Heart right ventricle (tissue), 16 donors: ENCODE measurements around the gene MARK3. TPM values are rescaled to one million over a fixed set of nuclear protein-coding genes. Genes with fewer than 3 reads are reported as not detected.
"Not testable (repeated sequence)": the region's sequence is repeated elsewhere in the genome, so short reads cannot be mapped to it uniquely, and the experiment has no call there.

Experiments used
- ATAC-seq, 8 donors: fragments of 200-7000 bp; cut with Tn5 transposase; one replicate each; pipeline ENCODE4 v1.9.1; 2020; ENCODE audit warnings: mild to moderate bottlenecking in 8 of 8, moderate library complexity in 8 of 8, moderate number of reproducible peaks in 1 of 8
- DNase-seq, 2 donors: peaks; one replicate each; pipeline ENCODE4 v3.0.0-alpha.2; 2020
- H3K27ac ChIP-seq, 10 donors: fragments of 200-600 bp; sonication (generic) in 2 of 10; one replicate each; pipeline versions ENCODE4 v1.5.0 to v1.8.0; 2020 to 2022; ENCODE audit warnings: mild to moderate bottlenecking in 3 of 10
- H3K27me3 ChIP-seq, 7 donors: fragments of 200-600 bp; one replicate each; pipeline ENCODE4 v1.8.0; 2021 to 2022; ENCODE audit warnings: mild to moderate bottlenecking in 2 of 7
- H3K36me3 ChIP-seq, 9 donors: fragments of 200-600 bp; sonication (generic) in 1 of 9; one replicate each; pipeline versions ENCODE4 v1.5.0 to v1.8.0; 2020 to 2022; ENCODE audit warnings: mild to moderate bottlenecking in 2 of 9
- H3K4me1 ChIP-seq, 9 donors: fragments of 200-600 bp; sonication (generic) in 1 of 9; one replicate each; pipeline versions ENCODE4 v1.5.0 to v1.8.0; 2020 to 2022; ENCODE audit warnings: mild to moderate bottlenecking in 4 of 9
- H3K4me3 ChIP-seq, 10 donors: fragments of 200-600 bp; sonication (generic) in 2 of 10; one replicate each; pipeline versions ENCODE4 v1.5.0 to v1.8.0; 2020 to 2022; ENCODE audit warnings: mild to moderate bottlenecking in 7 of 10, moderate library complexity in 2 of 10
- H3K9me3 ChIP-seq, 11 donors: fragments of 200-600 bp in 10 of 11; sonication (generic) in 2 of 11; one replicate each; pipeline versions ENCODE4 v1.5.0 to v1.8.0; 2013 to 2022; ENCODE audit warnings: mild to moderate bottlenecking in 2 of 11, control low read depth in 1 of 11, moderate library complexity in 1 of 11
- WGBS, 2 donors: extraction: QIAGEN DNeasy Blood & Tissue Kit; methylation state at CpG; one replicate each; pipeline ENCODE4 v1.1.7; 2013; ENCODE audit warnings: inconsistent platforms in 1 of 2; 5-methylcytosine and 5-hydroxymethylcytosine counted together
- intact Hi-C, 10 donors: fragments of 100-400 bp; cut with DNase I; formaldehyde crosslinking; loops; one replicate each; pipeline versions ENCODE4 v1.11.1 to v1.14.2; 2022
- polyA plus RNA-seq, 2 donors: library from polyadenylated mRNA; stranded (reverse); fragments of 200-250 nt; gene quantifications; one replicate each; pipeline ENCODE4 v1.2.3, GENCODE V29; 2013
- total RNA-seq, 10 donors: library from RNA; stranded (reverse); fragmentation: NEBNext Ultra II Directional in 3 of 10; extraction: Animal tissue kit (Norgen Biotek cat#: 25700) in 3 of 10; gene quantifications; one replicate each; pipeline versions ENCODE4 v1.2.1 to v1.2.4, GENCODE V29; 2021 to 2023
- TF ChIP-seq, protein P1 (sequence below), 9 donors: fragments of 200-600 bp; sonication (generic) in 2 of 9; IDR thresholded peaks; one replicate each; pipeline versions ENCODE4 v1.5.0 to v1.8.0; 2021 to 2022; ENCODE audit warnings: antibody characterized with exemption in 9 of 9, mild to moderate bottlenecking in 5 of 9, moderate library complexity in 1 of 9
- donor health status: Arrhythmogenic right ventricular cardiomyopathy.
- donor health status: ischemic (EF 13 %, LVEDD 7.1; RV severe dilation, severe dysfunction).
- donor health status: healthy with polysubstance abuse.
- donor health status: DM: no; HTN: yes; CAD: no.
- donor health status: DM: no; HTN: no; CAD: no.
- donor health status: ischemic (EF 25% LVEDD 6.9; RV normal size, moderate dysfunction).
- donor health status: ischemic (EF 25% LVEDD 5.7; RV mildly dilated, moderate dysfunction).
- donor health status: healthy.
- donor health status: DM: yes; HTN: yes; CAD: no.
- donor health status: Ischemic cardiomyopathy.
- donor health status: ischemic (EF 35%, LVEDD 5.7; RV mildly dilated, moderate dysfunction).
- donor health status: nonischemic (EF 11% LVEDD 7.7; RV severe dilation, severe dysfunction).
- donor health status: DM: yes; HTN: yes; CAD: no.
- donor health status: PGD.
- donor health status: ischemic (EF 29% LVEDD 5.4; RV normal size, mild dysfunction).
- donor health status: nonischemic (EF 23%, LVEDD 6.1; RV moderate dilation, normal function).

MARK3 gene
- total and polyA plus RNA-seq, 12 donors = 62.3 to 246 (median 77.1) TPM

DNA sequence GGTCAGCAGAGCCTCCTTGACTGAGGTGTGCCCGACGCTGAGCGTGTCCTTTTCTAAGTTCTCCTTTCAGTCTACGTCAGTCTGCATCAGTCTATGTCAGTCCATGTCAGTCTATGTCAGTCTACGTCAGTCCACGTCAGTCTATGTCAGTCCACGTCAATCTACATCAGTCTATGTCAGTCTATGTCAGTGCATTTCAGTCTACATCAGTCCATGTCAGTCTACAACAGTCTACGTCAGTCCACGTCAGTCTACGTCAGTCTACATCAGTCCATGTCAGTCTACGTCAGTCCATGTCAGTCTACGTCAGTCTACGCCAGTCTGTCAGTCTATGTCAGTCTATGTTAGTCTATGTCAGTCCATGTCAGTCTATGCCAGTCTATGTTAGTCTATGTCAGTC lies 35.2 kb upstream of the MARK3 start:
- peaks cover 0 to 8% (median 0%) of the 10 kb centered on the region in 9 donors for H3K36me3 ChIP-seq
- no peak overlapping the region for H3K4me3 ChIP-seq
- no peaks in the 10 kb centered on the region for H3K27me3 ChIP-seq
- intact Hi-C loops = loop anchor here in 1 of 10 donors (10.0 kb wide), 1 partner anchor 115 kb away; no protein-coding TSS in a partner anchor
- ATAC-seq (peak in 1 of 8 donors; percentile 45), DNase-seq (no peak)
- no peak overlapping the region for H3K27ac ChIP-seq
- WGBS, 2 donors = 90 to 95% methylated on average over 13 of the region's 13 CpGs
- no peaks in the 10 kb centered on the region for H3K9me3 ChIP-seq
- TF ChIP-seq, protein P1, sequence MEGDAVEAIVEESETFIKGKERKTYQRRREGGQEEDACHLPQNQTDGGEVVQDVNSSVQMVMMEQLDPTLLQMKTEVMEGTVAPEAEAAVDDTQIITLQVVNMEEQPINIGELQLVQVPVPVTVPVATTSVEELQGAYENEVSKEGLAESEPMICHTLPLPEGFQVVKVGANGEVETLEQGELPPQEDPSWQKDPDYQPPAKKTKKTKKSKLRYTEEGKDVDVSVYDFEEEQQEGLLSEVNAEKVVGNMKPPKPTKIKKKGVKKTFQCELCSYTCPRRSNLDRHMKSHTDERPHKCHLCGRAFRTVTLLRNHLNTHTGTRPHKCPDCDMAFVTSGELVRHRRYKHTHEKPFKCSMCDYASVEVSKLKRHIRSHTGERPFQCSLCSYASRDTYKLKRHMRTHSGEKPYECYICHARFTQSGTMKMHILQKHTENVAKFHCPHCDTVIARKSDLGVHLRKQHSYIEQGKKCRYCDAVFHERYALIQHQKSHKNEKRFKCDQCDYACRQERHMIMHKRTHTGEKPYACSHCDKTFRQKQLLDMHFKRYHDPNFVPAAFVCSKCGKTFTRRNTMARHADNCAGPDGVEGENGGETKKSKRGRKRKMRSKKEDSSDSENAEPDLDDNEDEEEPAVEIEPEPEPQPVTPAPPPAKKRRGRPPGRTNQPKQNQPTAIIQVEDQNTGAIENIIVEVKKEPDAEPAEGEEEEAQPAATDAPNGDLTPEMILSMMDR (IDR thresholded peaks at IDR 0.05) = no peak
- H3K4me1 ChIP-seq = peaks cover 0 to 4% (median 0%) of the 10 kb centered on the region in 9 donors

DNA sequence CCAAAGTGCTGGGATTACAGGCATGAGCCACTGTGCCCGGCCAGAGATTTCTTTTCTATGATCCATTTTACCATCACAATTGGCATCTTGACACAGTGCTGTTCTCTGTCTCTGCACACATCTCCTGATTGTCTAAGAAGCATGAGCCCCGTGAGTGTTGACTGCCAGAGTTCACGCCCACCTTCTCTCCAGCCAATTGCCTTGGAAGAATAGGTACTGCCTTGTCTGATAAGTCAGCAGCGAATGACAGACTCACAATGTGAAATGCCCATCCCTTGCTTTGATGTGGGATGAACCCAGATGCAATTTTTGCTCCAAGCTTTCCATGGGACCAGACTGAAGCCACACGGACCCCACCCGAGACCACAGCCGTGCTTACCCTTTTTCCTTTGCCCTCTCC lies 31.9 kb upstream of the MARK3 start:
- no peaks in the 10 kb centered on the region for H3K36me3 ChIP-seq
- H3K4me1 ChIP-seq = peaks cover 0 to 9% (median 0%) of the 10 kb centered on the region in 9 donors
- intact Hi-C loops = no loop called here
- TF ChIP-seq, protein P1 (IDR thresholded peaks at IDR 0.05) = no peak
- WGBS, 2 donors = 64 to 66% methylated on average over 7 of the region's 7 CpGs
- no peak for ATAC-seq
- DNase-seq = no peak
- H3K9me3 ChIP-seq = no peaks in the 10 kb centered on the region
- H3K4me3 ChIP-seq = no peak overlapping the region
- no peak overlapping the region for H3K27ac ChIP-seq
- no peaks in the 10 kb centered on the region for H3K27me3 ChIP-seq

DNA sequence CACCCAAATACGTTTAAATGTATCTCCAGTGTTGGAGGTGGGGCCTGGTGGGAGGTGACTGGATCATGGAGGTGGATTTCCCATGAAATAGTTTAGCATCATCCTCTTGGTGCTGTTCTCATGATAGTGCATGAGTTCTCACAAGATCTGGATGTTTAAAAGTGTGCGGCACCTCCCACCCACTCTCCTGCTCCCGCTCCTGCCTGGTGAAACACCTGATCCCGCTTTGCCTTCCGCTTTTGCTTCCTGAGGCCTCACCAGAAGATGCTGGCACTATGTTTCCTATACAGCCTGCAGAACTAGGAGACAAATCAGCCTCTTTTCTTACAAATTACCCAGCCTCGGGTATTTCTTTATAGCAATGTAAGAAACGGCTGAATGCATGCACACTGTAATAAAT lies 31.1 kb upstream of the MARK3 start:
- TF ChIP-seq, protein P1 (IDR thresholded peaks at IDR 0.05) = no peak
- ATAC-seq (no peak), DNase-seq (no peak)
- H3K27me3 ChIP-seq = no peaks in the 10 kb centered on the region
- no peaks in the 10 kb centered on the region for H3K36me3 ChIP-seq
- H3K9me3 ChIP-seq = no peaks in the 10 kb centered on the region
- 86 to 90% methylated on average over 7 of the region's 7 CpGs for WGBS, 2 donors
- peaks cover 0 to 9% (median 0%) of the 10 kb centered on the region in 9 donors for H3K4me1 ChIP-seq
- H3K27ac ChIP-seq = no peak overlapping the region
- H3K4me3 ChIP-seq = no peak overlapping the region
- intact Hi-C loops = no loop called here

DNA sequence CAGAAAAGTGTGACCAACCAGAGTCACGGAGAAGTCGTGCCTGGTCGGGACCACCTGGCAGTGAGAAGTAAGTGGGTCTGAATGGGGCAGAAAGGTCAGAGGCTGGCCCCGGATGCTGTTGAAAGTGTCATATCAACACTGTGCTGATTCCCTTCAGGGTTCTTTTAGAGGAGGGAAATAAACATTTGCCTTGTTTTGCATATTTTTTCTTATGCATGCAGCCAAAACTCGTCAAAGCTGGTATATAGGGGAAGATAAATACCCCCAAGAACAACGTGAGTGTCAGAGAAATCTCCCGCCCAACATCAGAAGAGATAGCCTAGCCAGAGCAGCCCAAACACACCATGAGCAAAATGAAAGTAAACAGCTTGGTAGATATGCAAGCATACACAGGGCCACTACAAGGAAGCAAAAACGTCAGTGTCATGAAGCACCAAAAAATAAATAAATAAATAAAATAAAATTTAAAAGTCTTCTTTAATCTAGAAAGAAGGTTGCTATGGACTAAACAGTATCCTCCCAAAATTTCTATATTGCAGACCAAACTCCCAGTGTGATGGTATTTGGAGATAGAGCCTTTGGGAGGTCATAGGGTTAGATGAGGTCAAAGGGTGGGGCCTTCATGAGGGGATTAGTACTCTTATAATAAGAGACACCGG lies 29.1 kb upstream of the MARK3 start:
- peak overlapping the region in 1 of 10 donors; percentile 1 for H3K4me3 ChIP-seq
- no peaks in the 10 kb centered on the region for H3K9me3 ChIP-seq
- H3K4me1 ChIP-seq = peaks cover 0 to 9% (median 0%) of the 10 kb centered on the region in 9 donors
- H3K27ac ChIP-seq = no peak overlapping the region
- TF ChIP-seq, protein P1 (IDR thresholded peaks at IDR 0.05) = no peak
- H3K36me3 ChIP-seq = no peaks in the 10 kb centered on the region
- peak in 2 of 8 donors; percentile 41 for ATAC-seq
- intact Hi-C loops = no loop called here
- no peak for DNase-seq
- 65 to 66% methylated on average over 9 of the region's 9 CpGs for whole genome bisulfite sequencing, 2 donors
- no peaks in the 10 kb centered on the region for H3K27me3 ChIP-seq

GRCh38 chr14:103357552-103357951 lies 27.7 kb upstream of the MARK3 start:
- H3K9me3 ChIP-seq, intact Hi-C loops, H3K36me3 ChIP-seq, ATAC-seq, H3K4me3 ChIP-seq, DNase-seq, H3K27me3 ChIP-seq, H3K27ac ChIP-seq: not testable (repeated sequence)
- H3K4me1 ChIP-seq = peaks cover 0 to 18% (median 0%) of the 10 kb centered on the region in 9 donors
- WGBS, 2 donors = 90 to 94% methylated on average over 10 of the region's 10 CpGs
